Astrocyte of the spinal cord (primary cell): ENCODE measurements around the gene CDCA4.
"Not testable (repeated sequence)": the region's sequence is repeated elsewhere in the genome, so short reads cannot be mapped to it uniquely, and the experiment has no call there.

Source experiments
- DNase-seq: peaks from one replicate; pipeline ENCODE4 v3.0.0; 2011; ENCODE audit warnings: low read depth, low spot score
- H3K4me3 ChIP-seq: 2 replicates; pipeline ENCODE4 v1.5.1; 2011; ENCODE audit warnings: low read depth, mild to moderate bottlenecking, low read length, moderate library complexity
- CTCF ChIP-seq: IDR thresholded peaks from 2 replicates; pipeline ENCODE4 v1.5.1; 2012; ENCODE audit warnings: low read depth, mild to moderate bottlenecking, low read length, inconsistent platforms
- in situ Hi-C: cut with HindIII; loops from 2 replicates; pipeline ENCODE4 v1.10.0; 2017; ENCODE audit warnings: low sequenced_read_pairs

Gene CDCA4

GRCh38 chr14:105066240-105067071 is 45.6 kb upstream of the CDCA4 start:
- in situ Hi-C loops: no loop called here
- H3K4me3 ChIP-seq: no peak overlapping the region
- DNase-seq: no peak
- TF ChIP-seq CTCF: no peak

GRCh38 chr14:105065280-105066228 is 44.7 kb upstream of the CDCA4 start, which contains the start of gene GPR132:
TSS of gene GPR132 (minus strand) at chr14:105065430. CDS start at chr14:105055420, 10,010 bp downstream.
- DNase-seq: no peak
- in situ Hi-C loops: no loop called here
- H3K4me3 ChIP-seq: no peak within 1 kb of the TSS
- TF ChIP-seq CTCF: no peak

- TF ChIP-seq CTCF: no peak
These were observed 43.8 kb upstream of the CDCA4 start for GRCh38 chr14:105064721-105065143.

GRCh38 chr14:105064001-105064400 is 43.1 kb upstream of the CDCA4 start:
- no peak for DNase-seq
- H3K4me3 ChIP-seq: no peak overlapping the region
- TF ChIP-seq CTCF: no peak
- in situ Hi-C loops: no loop called here

More at GRCh38 chr14:105064721-105065143, 43.8 kb upstream of the CDCA4 start:
- DNase-seq: peak; percentile 48
- H3K4me3 ChIP-seq: no peak overlapping the region
- in situ Hi-C loops: no loop called here

GRCh38 chr14:105063506-105063905 is 42.6 kb upstream of the CDCA4 start:
- DNase-seq, in situ Hi-C loops, H3K4me3 ChIP-seq: not testable (repeated sequence)

GRCh38 chr14:105063056-105063455 is 42.2 kb upstream of the CDCA4 start:
- H3K4me3 ChIP-seq: no peak overlapping the region
- TF ChIP-seq CTCF: no peak
- in situ Hi-C loops: no loop called here
- no peak for DNase-seq

- no peak overlapping the region for H3K4me3 ChIP-seq
- in situ Hi-C loops: no loop called here
- DNase-seq: no peak
- TF ChIP-seq CTCF: no peak
These were observed 41.2 kb upstream of the CDCA4 start for GRCh38 chr14:105062048-105062433.
